Limb (tissue), 2 donors: ENCODE data around the gene CADPS.

Source experiments
- DNase-seq, 2 donors: peaks; one replicate each; pipeline ENCODE4 v3.0.0-alpha.2; 2016; ENCODE audit errors: extremely low spot score in 2 of 2

Gene CADPS

GRCh38 chr3:62749657-62750056 lies 125.6 kb downstream of the CADPS start:
- DNase-seq = no peak

GRCh38 chr3:62749130-62749529 lies 126.1 kb downstream of the CADPS start:
- DNase-seq = no peak

GRCh38 chr3:62737449-62737848 lies 137.8 kb downstream of the CADPS start:
- no peak for DNase-seq

GRCh38 chr3:62735510-62735909 lies 139.7 kb downstream of the CADPS start:
- DNase-seq = no peak

- no peak for DNase-seq
Measured at GRCh38 chr3:62732183-62732904, 142.9 kb downstream of the CADPS start.

- DNase-seq = no peak
Measured at GRCh38 chr3:62727981-62728380, 147.2 kb downstream of the CADPS start.

GRCh38 chr3:62727536-62727935 lies 147.7 kb downstream of the CADPS start:
- DNase-seq = no peak

GRCh38 chr3:62724503-62724902 lies 150.7 kb downstream of the CADPS start:
- DNase-seq = no peak

GRCh38 chr3:62723914-62724217 lies 151.3 kb downstream of the CADPS start:
- DNase-seq = no peak

- no peak for DNase-seq
Measured at GRCh38 chr3:62723166-62723913, 151.9 kb downstream of the CADPS start.

- no peak for DNase-seq
Measured at GRCh38 chr3:62722344-62722743, 152.9 kb downstream of the CADPS start.

- DNase-seq = no peak
Measured at GRCh38 chr3:62718515-62719320, 156.5 kb downstream of the CADPS start.

GRCh38 chr3:62718011-62718410 lies 157.2 kb downstream of the CADPS start:
- DNase-seq = no peak

GRCh38 chr3:62712746-62713145 lies 162.5 kb downstream of the CADPS start:
- DNase-seq = no peak

GRCh38 chr3:62710751-62711150 lies 164.5 kb downstream of the CADPS start:
- no peak for DNase-seq

GRCh38 chr3:62708638-62709373 lies 166.4 kb downstream of the CADPS start:
- peak; percentile 32 to 39 for DNase-seq

- no peak for DNase-seq
Measured at GRCh38 chr3:62705721-62706120, 169.5 kb downstream of the CADPS start.

GRCh38 chr3:62703451-62704167 lies 171.6 kb downstream of the CADPS start:
- DNase-seq = no peak

GRCh38 chr3:62700357-62700756 lies 174.9 kb downstream of the CADPS start:
- no peak for DNase-seq

GRCh38 chr3:62699728-62700127 lies 175.5 kb downstream of the CADPS start:
- no peak for DNase-seq

GRCh38 chr3:62696011-62696410 lies 179.2 kb downstream of the CADPS start:
- no peak for DNase-seq
